Measurements from ENCODE around the gene TBC1D5. TPM values are rescaled to one million over a fixed set of nuclear protein-coding genes. Genes with fewer than 3 reads are reported as not detected.
"Not testable (repeated sequence)": the region's sequence is repeated elsewhere in the genome, so short reads cannot be mapped to it uniquely, and the experiment has no call there.

TBC1D5 gene
- total RNA-seq, 1 experiment from 2014 or later = 38.3 TPM

GRCh38 chr3:17692846-17693669 is 49.4 kb downstream of the TBC1D5 start:
- not testable (repeated sequence) for H3K27ac Mint-ChIP-seq (ENCODE audit: unreplicated experiment); H3K27me3 Mint-ChIP-seq (ENCODE audit: unreplicated experiment); H3K9me3 Mint-ChIP-seq (ENCODE audit: low read depth, unreplicated experiment); BruUV-seq (replicated peaks); H3K36me3 Mint-ChIP-seq (ENCODE audit: insufficient read depth, unreplicated experiment)
- CTCF ChIA-PET = interaction anchor here (0.7 to 1.6 kb wide), 5 partner anchors 48 to 602 kb away, joined by 3 to 27 read pairs (median 6); partner anchors contain the start of gene TBC1D5
- Mint-ChIP-seq H3K4me3 (ENCODE audit: low read depth, unreplicated experiment) (peak overlapping the region; percentile 50), H3K4me1 (ENCODE audit: low read depth, unreplicated experiment) (peaks cover 25% of the 10 kb centered on the region)
- DNase-seq = peak; percentile 82
- intact Hi-C loops (cut with micrococcal nuclease; ENCODE audit: unreplicated experiment) = loop anchor here (5.0 kb wide), 1 partner anchor 139 kb away; no protein-coding TSS in a partner anchor

GRCh38 chr3:17687566-17687965 is 54.9 kb downstream of the TBC1D5 start:
- intact Hi-C loops (cut with micrococcal nuclease; ENCODE audit: unreplicated experiment) = loop anchor here (5.0 kb wide), 1 partner anchor 255 kb away; no protein-coding TSS in a partner anchor

GRCh38 chr3:17686613-17687012 is 55.8 kb downstream of the TBC1D5 start:
- TF ChIP-seq CTCF (IDR thresholded peaks at IDR 0.05; ENCODE audit: unreplicated experiment) = no peak
- Mint-ChIP-seq H3K4me3 (ENCODE audit: low read depth, unreplicated experiment) (no peak overlapping the region), H3K36me3 (ENCODE audit: insufficient read depth, unreplicated experiment) (no peaks in the 10 kb centered on the region), H3K27ac (ENCODE audit: unreplicated experiment) (no peak overlapping the region), H3K4me1 (ENCODE audit: low read depth, unreplicated experiment) (no peaks in the 10 kb centered on the region), H3K9me3 (ENCODE audit: low read depth, unreplicated experiment) (no peaks in the 10 kb centered on the region), H3K27me3 (ENCODE audit: unreplicated experiment) (no peaks in the 10 kb centered on the region)
- BruUV-seq (replicated peaks) = no TSS peak
- intact Hi-C loops (cut with micrococcal nuclease; ENCODE audit: unreplicated experiment) = loop anchor here (5.0 kb wide), 1 partner anchor 254 kb away; no protein-coding TSS in a partner anchor
- DNase-seq = no peak
- CTCF ChIA-PET = no interaction called here

More at GRCh38 chr3:17687566-17687965, 54.9 kb downstream of the TBC1D5 start:
- CTCF ChIA-PET = no interaction called here
- TF ChIP-seq CTCF (IDR thresholded peaks at IDR 0.05; ENCODE audit: unreplicated experiment) = no peak
- H3K36me3 Mint-ChIP-seq (ENCODE audit: insufficient read depth, unreplicated experiment) = no peaks in the 10 kb centered on the region
- H3K4me1 Mint-ChIP-seq (ENCODE audit: low read depth, unreplicated experiment) = no peaks in the 10 kb centered on the region
- no peak for DNase-seq
- H3K4me3 Mint-ChIP-seq (ENCODE audit: low read depth, unreplicated experiment) = no peak overlapping the region
- no peaks in the 10 kb centered on the region for H3K9me3 Mint-ChIP-seq (ENCODE audit: low read depth, unreplicated experiment)
- H3K27me3 Mint-ChIP-seq (ENCODE audit: unreplicated experiment) = no peaks in the 10 kb centered on the region
- H3K27ac Mint-ChIP-seq (ENCODE audit: unreplicated experiment) = no peak overlapping the region
- BruUV-seq (replicated peaks) = no TSS peak

- no peak for TF ChIP-seq CTCF (IDR thresholded peaks at IDR 0.05; ENCODE audit: unreplicated experiment)
- intact Hi-C loops (cut with micrococcal nuclease; ENCODE audit: unreplicated experiment) = no loop called here
- H3K36me3 Mint-ChIP-seq (ENCODE audit: insufficient read depth, unreplicated experiment) = no peaks in the 10 kb centered on the region
- no peak overlapping the region for H3K4me3 Mint-ChIP-seq (ENCODE audit: low read depth, unreplicated experiment)
- no TSS peak for BruUV-seq (replicated peaks)
- H3K4me1 Mint-ChIP-seq (ENCODE audit: low read depth, unreplicated experiment) = no peaks in the 10 kb centered on the region
- CTCF ChIA-PET = no interaction called here
- no peak overlapping the region for H3K27ac Mint-ChIP-seq (ENCODE audit: unreplicated experiment)
- no peaks in the 10 kb centered on the region for H3K9me3 Mint-ChIP-seq (ENCODE audit: low read depth, unreplicated experiment)
- H3K27me3 Mint-ChIP-seq (ENCODE audit: unreplicated experiment) = no peaks in the 10 kb centered on the region
- DNase-seq = no peak
These were observed 58.8 kb downstream of the TBC1D5 start for GRCh38 chr3:17683542-17684207.

Data from Calu3 (cell line).